ENCODE results near the gene RAB19.

RAB19 gene

GRCh38 chr7:140403878-140404564, at the start of gene RAB19:
Gene RAB19 (plus strand): TSS chr7:140404058. CDS start chr7:140407647, 3,589 bp downstream.
- no peak for DNase-seq
- intact Hi-C loops (cut with DNase I): no loop called here

- no peak for DNase-seq
- intact Hi-C loops (cut with DNase I): no loop called here
Measured at GRCh38 chr7:140358024-140358411, 45.8 kb upstream of the RAB19 start.

- DNase-seq: peak in 9 of 42 donors; percentile 7 to 42 (median 24)
- intact Hi-C loops (cut with DNase I): no loop called here
Measured at GRCh38 chr7:140358412-140359051, 45.3 kb upstream of the RAB19 start.

GRCh38 chr7:140360697-140361229, 43.1 kb upstream of the RAB19 start:
- intact Hi-C loops (cut with DNase I): no loop called here

GRCh38 chr7:140364819-140365218, 39.0 kb upstream of the RAB19 start:
- DNase-seq: no peak
- intact Hi-C loops (cut with DNase I): no loop called here

More at GRCh38 chr7:140360697-140361229, 43.1 kb upstream of the RAB19 start:
- no peak for DNase-seq

- intact Hi-C loops (cut with DNase I): no loop called here
- no peak for DNase-seq
Measured at GRCh38 chr7:140367528-140367927, 36.3 kb upstream of the RAB19 start.

GRCh38 chr7:140369294-140369693, 34.6 kb upstream of the RAB19 start:
- no peak for DNase-seq
- intact Hi-C loops (cut with DNase I): no loop called here

- intact Hi-C loops (cut with DNase I): no loop called here
- no peak for DNase-seq
Measured at GRCh38 chr7:140375323-140375722, 28.5 kb upstream of the RAB19 start.

- intact Hi-C loops (cut with DNase I): no loop called here
- DNase-seq: no peak
Measured at GRCh38 chr7:140375892-140376730, 27.7 kb upstream of the RAB19 start.

GRCh38 chr7:140383954-140384713, 19.7 kb upstream of the RAB19 start:
- intact Hi-C loops (cut with DNase I): no loop called here
- no peak for DNase-seq

GRCh38 chr7:140384894-140385545, 18.8 kb upstream of the RAB19 start:
- DNase-seq: no peak
- intact Hi-C loops (cut with DNase I): no loop called here

GRCh38 chr7:140389445-140389844, 14.4 kb upstream of the RAB19 start:
- no peak for DNase-seq
- intact Hi-C loops (cut with DNase I): no loop called here

GRCh38 chr7:140390034-140390433, 13.8 kb upstream of the RAB19 start:
- intact Hi-C loops (cut with DNase I): no loop called here
- no peak for DNase-seq

- intact Hi-C loops (cut with DNase I): no loop called here
- DNase-seq: no peak
Measured at GRCh38 chr7:140390466-140391190, 13.2 kb upstream of the RAB19 start.

- DNase-seq: no peak
- intact Hi-C loops (cut with DNase I): no loop called here
Measured at GRCh38 chr7:140391634-140392033, 12.2 kb upstream of the RAB19 start.

GRCh38 chr7:140393756-140394306, 10.0 kb upstream of the RAB19 start:
- no peak for DNase-seq
- intact Hi-C loops (cut with DNase I): no loop called here
